Mucosa of rectum (tissue), 2 donors: ENCODE results near the gene MSANTD1.
A peak's percentile ranks its signal among the peaks of the same experiment; 100 is the strongest.
"Not testable (repeated sequence)": the region's sequence is repeated elsewhere in the genome, so short reads cannot be mapped to it uniquely, and the experiment has no call there.

Experiments
- H3K27ac ChIP-seq, 2 donors: one replicate each; pipeline ENCODE4 v1.7.0; 2013; ENCODE audit warnings: inconsistent platforms in 2 of 2, low read depth in 2 of 2, low read length in 2 of 2
- H3K27me3 ChIP-seq, 2 donors: one replicate each; pipeline ENCODE4 v1.7.0; 2013; ENCODE audit warnings: low read length in 2 of 2; ENCODE audit not compliant: control insufficient read depth in 2 of 2, insufficient read depth in 2 of 2
- H3K36me3 ChIP-seq, 2 donors: one replicate each; pipeline ENCODE4 v1.7.0; 2013; ENCODE audit warnings: low read length in 2 of 2; ENCODE audit not compliant: control insufficient read depth in 2 of 2, insufficient read depth in 2 of 2
- H3K4me1 ChIP-seq, 2 donors: one replicate each; pipeline ENCODE4 v1.7.0; 2013; ENCODE audit warnings: low read length in 2 of 2, mild to moderate bottlenecking in 1 of 2; ENCODE audit not compliant: control insufficient read depth in 2 of 2, insufficient read depth in 2 of 2
- H3K4me3 ChIP-seq, 2 donors: one replicate each; pipeline ENCODE4 v1.7.0; 2013; ENCODE audit warnings: low read length in 2 of 2
- H3K9ac ChIP-seq, 2 donors: one replicate each; pipeline ENCODE4 v1.7.0; 2013; ENCODE audit warnings: low read length in 2 of 2, low read depth in 1 of 2, mild to moderate bottlenecking in 1 of 2
- H3K9me3 ChIP-seq, 2 donors: one replicate each; pipeline ENCODE4 v1.7.0; 2013; ENCODE audit warnings: low read length in 2 of 2; ENCODE audit not compliant: control insufficient read depth in 2 of 2
- donor health status: healthy.
- donor health status: Normal muscosa, but diverticular disease.

Gene MSANTD1

DNA sequence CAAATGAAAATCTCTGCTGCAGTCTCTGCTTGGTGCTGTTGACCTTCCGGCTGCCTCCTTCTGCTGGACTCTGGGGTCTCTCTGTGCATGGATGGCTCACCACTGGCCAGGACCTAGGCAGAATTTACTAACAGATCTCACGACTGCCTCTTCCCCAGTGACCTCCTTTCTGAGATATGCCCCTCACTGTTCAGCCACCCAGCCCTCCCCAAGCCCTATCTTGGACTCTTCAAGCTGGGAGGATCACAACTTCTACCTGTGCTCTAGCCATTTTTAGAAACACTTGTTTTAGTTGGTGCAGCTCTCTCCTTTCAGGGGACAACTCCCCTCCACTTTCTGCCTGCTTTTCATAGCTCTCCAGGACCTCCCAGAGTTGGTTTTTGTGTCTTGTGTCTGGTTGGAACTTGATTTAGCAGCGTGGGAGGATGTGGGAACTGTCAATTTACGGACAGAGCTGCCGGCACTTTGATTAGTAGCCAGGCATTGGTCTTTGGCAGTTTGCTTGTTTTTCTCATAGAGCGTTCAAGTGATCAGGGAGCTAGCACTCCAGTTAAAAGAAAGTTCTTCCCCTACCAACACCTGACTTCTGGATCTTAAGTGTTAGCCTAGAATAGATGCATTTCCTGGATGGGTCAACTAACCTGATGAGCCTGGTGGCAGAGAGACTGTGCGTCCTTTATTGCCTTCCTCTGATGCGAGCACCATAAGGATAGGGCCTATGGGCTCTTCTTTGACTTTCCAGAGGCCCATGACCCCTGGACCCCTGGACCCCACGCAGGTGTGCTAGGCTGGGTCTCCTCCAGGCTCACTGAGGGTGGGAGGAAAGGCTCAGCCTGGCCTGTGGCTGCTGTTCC, 50.4 kb downstream of the MSANTD1 start:
- Histone ChIP-seq H3K9me3 (no peaks in the 10 kb centered on the region), H3K36me3 (no peaks in the 10 kb centered on the region), H3K27me3 (no peaks in the 10 kb centered on the region), H3K9ac (no peak overlapping the region), H3K27ac (no peak overlapping the region), H3K4me1 (no peaks in the 10 kb centered on the region), H3K4me3 (no peak overlapping the region)

DNA sequence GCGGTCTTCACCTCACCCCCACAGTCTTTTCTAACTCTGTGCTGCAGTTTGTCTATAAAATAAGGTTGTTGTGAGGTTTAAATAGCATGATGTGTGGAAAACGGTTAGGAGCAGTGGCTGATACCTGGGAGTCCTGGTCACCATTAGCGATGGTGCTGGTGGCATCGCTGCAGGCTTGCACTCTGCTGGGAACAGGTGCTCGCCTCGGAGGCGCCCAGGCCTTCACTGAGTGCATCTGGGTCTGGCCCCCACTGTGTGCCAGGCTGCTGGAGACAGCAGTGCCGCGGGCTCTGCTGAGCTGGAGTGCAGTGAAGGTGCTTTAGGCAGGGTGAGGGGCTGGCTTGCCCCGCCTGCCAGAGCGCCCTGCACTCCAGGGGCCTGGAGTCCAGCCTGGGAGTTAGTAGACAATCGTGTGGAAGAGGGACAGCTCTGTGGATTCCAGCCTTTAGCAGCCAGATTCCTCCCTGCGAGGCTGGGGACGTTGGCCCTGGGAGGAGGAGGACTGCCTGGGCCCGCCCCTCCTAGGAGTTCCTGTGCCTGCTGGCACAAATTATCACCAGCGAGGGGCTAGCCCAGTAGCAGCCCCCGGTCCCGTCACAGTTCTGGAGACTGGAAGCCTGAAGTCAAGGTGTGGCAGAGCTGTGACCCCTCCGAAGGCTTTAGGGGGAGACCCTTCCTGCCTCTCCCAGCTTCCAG, 51.2 kb downstream of the MSANTD1 start:
- no peaks in the 10 kb centered on the region for H3K27me3 ChIP-seq
- no peaks in the 10 kb centered on the region for H3K36me3 ChIP-seq
- H3K27ac ChIP-seq = no peak overlapping the region
- no peak overlapping the region for H3K9ac ChIP-seq
- no peaks in the 10 kb centered on the region for H3K9me3 ChIP-seq
- peaks cover 0 to 5% of the 10 kb centered on the region in 2 donors for H3K4me1 ChIP-seq
- H3K4me3 ChIP-seq = no peak overlapping the region

DNA sequence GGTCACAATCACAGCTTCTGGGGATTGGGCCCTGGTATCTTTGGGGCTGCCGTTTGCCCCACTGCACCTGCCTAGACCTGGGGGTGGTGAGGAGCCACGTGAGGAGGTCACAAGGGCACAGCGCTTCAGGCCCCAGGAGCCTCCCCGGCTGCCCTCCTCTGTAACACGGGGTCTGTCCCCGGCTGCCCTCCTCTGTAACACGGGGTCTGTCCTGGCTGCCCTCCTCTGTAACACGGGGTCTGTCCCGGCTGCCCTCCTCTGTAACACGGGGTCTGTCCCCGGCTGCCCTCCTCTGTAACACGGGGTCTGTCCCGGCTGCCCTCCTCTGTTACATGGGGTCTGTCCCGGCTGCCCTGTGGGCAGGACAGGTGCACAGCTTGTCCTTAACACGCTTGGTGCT, 51.9 kb downstream of the MSANTD1 start:
- not testable (repeated sequence) for H3K9me3 ChIP-seq, H3K4me3 ChIP-seq, H3K27me3 ChIP-seq, H3K36me3 ChIP-seq, H3K4me1 ChIP-seq, H3K27ac ChIP-seq, H3K9ac ChIP-seq

DNA sequence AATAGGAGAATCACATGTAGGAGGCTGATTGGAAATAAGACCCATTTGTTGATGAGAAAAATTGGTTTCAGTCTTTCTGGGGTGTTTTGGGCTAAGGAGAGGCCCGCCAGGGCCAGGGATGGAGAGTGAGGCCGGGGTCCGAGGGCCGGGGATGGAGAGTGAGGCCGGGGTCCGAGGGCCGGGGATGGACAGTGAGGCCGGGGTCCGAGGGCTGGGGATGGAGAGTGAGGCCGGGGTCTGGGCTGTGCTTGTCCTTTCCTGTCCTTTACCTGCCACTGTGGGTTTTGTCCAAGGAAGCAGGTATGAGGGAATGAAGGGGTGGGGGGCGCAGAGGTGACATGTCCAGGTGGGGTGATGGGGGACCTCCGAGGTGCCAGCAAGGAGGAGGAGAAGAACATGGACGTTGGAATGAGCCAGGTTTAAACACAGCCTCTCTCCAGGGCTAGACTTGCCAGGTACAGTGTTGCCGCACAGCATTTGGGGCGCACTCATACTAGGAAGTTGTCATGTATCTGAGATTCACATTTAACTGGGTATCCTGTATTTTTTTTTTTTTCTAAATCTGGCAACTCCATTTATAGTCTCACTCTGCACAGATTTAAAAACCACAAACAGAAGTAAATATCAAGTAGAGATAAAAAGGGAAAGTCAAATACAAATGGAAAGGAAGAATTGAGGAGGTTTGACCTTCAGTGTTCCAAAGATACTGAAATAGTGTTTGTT, 52.7 kb downstream of the MSANTD1 start:
- no peak overlapping the region for H3K9ac ChIP-seq
- H3K27ac ChIP-seq = no peak overlapping the region
- no peaks in the 10 kb centered on the region for H3K27me3 ChIP-seq

DNA sequence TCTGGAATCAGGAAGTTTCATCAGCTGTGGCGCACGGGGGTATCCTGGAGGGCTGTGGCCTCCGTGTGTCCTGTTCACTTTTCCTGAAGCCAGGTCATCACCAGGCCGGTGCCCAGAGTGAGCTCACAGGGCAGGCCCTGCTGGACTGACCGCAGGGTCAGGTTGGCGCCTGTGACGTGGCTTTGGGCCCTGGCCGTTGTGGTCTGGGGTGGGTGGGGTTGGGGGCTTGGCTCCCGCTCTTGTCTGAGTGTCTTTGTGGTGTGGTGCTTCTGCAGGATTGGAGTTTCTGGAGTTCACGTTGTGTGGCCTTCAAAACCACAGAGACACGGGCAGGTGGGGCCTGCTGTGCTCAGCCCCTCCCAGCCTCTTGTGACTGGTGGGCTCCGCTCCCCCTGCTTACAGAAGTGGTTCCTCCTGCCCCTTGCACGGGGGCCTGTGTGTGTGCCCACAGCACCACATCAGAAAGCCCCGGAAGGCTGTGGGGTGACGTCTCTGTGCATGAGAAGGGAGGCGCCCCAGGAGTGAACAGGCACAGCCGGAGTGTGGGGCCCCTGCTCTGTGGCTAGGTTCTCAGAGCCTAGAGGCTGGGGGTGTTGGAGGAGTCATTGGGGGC, 53.3 kb downstream of the MSANTD1 start:
- Histone ChIP-seq H3K27ac (no peak overlapping the region), H3K27me3 (no peaks in the 10 kb centered on the region), H3K9me3 (no peaks in the 10 kb centered on the region), H3K4me3 (no peak overlapping the region), H3K9ac (no peak overlapping the region), H3K4me1 (peaks cover 3 to 9% of the 10 kb centered on the region in 2 donors), H3K36me3 (no peaks in the 10 kb centered on the region)

More for the DNA sequence above, 52.7 kb downstream of the MSANTD1 start:
- Histone ChIP-seq H3K4me3 (no peak overlapping the region), H3K4me1 (peaks cover 3 to 9% of the 10 kb centered on the region in 2 donors), H3K9me3 (no peaks in the 10 kb centered on the region), H3K36me3 (no peaks in the 10 kb centered on the region)

DNA sequence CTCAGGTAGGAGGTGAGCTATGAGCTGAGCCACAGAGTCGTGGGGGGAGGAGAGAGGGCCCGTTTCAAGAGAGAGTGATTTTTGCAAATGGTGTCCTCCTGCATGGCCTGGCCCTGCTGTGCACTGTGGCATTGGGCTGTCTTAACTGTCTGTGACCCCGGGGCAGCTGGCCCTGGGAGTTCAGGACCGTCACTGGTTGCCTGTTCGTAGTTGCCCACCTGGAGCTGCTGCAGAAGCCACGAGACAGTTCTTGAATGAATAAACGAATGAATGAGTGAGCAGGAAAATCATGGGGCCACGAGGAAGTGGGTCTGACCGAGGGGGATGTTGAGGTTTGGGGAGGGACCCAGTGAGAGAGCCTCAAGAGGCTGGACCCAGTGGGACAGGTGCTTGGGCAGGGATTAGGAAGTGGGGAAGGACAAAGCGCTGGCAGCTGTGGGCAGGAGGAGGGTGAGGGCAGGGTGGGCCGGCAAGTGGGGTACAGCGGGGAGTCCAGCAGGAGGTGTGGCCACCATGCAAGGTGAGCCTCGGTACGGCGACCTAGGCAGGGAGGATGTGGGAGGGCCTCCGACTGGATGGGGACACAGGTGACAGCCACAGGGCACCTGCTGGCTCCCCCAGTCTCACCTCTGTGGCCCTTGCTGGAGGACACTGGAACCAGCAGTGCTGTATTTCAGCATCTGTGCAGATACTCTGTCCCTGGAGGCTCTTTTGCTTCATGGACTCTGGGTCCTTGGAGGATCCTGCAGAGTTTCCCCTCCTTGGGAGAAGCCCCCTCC, 54.0 kb downstream of the MSANTD1 start:
- H3K9ac ChIP-seq = no peak overlapping the region
- H3K27me3 ChIP-seq = no peaks in the 10 kb centered on the region
- H3K4me3 ChIP-seq = no peak overlapping the region
- no peaks in the 10 kb centered on the region for H3K36me3 ChIP-seq
- no peaks in the 10 kb centered on the region for H3K9me3 ChIP-seq
- H3K4me1 ChIP-seq = peaks cover 3 to 9% of the 10 kb centered on the region in 2 donors
- H3K27ac ChIP-seq = no peak overlapping the region

DNA sequence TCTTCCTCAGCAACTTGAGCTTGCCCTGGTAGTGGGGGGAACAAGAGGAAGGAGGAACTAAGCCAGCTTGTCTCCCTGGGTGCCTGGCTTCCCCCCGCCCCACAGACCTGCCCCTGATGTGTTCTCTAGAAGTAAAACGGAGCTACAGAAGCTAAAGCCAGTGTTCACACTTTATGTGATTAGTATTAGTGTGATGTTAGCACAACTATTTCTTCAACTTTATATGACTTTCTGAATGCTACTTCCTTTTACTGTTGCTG, 54.5 kb downstream of the MSANTD1 start:
- H3K4me1 ChIP-seq = peaks cover 3 to 9% of the 10 kb centered on the region in 2 donors
- no peak overlapping the region for H3K27ac ChIP-seq
- H3K27me3 ChIP-seq = no peaks in the 10 kb centered on the region
- no peaks in the 10 kb centered on the region for H3K9me3 ChIP-seq
- H3K9ac ChIP-seq = no peak overlapping the region
- H3K4me3 ChIP-seq = no peak overlapping the region
- no peaks in the 10 kb centered on the region for H3K36me3 ChIP-seq

DNA sequence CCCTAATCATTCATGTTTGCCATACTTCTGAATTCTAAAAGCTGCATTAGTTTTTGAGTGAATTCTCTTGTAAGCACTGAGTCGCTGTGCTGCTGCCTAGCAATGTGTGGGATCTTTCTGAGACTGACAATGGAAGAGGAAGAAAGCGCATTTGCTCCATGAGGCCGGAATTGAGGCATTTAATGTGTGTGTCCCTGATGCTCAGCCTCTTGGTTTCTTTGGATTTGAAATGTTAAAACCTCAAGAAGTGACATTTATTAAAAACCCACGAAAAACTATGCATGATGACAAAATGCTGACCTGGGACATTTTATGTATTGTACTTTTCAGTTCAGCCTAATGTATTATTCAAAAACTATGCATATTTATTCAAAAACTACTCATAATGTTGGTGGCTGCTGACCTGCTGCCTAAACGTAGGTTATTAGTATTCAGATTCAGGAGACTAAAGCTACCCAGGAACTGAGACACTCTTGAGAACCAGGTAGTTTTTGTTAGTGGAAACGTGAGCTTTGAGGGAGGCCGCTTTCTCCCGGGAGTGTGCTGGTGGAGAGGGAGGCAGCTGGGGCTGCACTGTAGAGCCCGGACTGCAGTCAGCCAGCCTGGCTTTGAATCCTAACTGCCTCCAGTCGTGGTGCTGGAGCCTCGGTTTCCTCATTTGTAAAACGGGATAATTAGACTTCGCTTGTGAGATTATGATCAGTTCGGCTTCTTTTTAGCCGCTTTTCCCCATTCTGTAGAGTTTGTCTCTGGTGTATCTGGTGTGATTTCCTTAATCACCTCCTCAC, 55.2 kb downstream of the MSANTD1 start:
- H3K36me3 ChIP-seq = no peaks in the 10 kb centered on the region
- no peaks in the 10 kb centered on the region for H3K9me3 ChIP-seq
- no peaks in the 10 kb centered on the region for H3K27me3 ChIP-seq
- H3K27ac ChIP-seq = no peak overlapping the region
- H3K4me3 ChIP-seq = peak overlapping the region in 1 of 2 donors; percentile 43
- peaks cover 3 to 9% of the 10 kb centered on the region in 2 donors for H3K4me1 ChIP-seq
- no peak overlapping the region for H3K9ac ChIP-seq
